GM10847 (cell line): ENCODE data around the gene GIT2.

Source experiments
- POLR2A ChIP-seq: IDR thresholded peaks from 2 replicates; pipeline ENCODE4 v1.6.1; 2011; ENCODE audit not compliant: insufficient read length; ENCODE audit errors: extremely low read depth

The GIT2 gene

DNA sequence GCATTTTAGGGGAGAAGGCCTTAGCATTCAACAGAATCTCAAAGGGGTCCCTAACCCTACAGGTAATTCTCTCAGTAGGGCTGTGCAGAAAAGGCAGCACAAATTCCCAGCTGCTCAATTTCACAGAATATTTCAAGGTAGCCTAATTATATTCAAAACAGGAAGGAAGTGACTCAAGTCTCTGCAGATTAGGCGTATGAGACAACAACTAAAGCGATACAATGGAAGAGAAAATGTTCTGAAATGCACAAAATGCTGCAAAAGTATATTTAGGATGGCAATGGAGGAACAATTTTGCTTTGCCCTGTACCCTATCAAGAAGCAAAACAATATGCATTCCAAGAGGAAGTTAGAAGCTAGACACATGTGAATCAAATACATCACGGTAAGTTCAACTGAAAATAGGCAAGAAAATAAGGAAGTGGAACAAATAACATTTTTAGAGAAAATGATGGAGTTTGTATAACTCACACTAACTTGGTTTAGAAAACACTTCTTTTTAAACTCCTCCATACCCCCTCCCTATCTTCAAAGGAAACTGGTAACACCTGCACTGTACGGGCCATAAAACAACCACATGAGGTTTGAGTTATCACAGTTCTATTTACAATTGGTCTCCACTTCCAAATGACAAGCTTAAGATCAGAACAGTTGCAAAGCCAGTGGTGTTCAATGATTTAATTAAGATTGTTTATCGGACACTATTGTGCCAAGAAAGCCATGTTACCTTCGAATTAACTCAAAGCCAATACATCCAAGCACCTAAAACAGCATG, 1.6 kb downstream of the GIT2 start:
- TF ChIP-seq POLR2A, result no peak

DNA sequence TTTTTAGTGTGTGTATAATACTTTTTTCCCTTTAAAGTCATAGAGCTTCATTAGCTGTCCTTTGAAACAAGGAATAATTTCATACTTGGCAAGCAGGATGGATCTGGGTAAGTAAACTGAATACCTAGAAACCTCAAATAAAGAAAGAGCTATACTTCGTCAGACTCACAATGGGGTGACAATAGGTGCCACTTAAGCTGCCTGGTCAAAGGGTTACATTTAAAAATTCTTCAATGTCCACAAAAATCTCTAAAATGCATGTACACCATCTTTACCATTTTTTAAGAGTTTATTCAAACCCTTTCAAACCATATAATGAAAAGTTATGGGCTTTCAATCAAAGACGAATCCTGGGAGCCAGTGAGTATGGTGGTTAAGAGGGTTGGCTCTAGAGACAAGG, 3.1 kb downstream of the GIT2 start:
- no peak for TF ChIP-seq POLR2A

DNA sequence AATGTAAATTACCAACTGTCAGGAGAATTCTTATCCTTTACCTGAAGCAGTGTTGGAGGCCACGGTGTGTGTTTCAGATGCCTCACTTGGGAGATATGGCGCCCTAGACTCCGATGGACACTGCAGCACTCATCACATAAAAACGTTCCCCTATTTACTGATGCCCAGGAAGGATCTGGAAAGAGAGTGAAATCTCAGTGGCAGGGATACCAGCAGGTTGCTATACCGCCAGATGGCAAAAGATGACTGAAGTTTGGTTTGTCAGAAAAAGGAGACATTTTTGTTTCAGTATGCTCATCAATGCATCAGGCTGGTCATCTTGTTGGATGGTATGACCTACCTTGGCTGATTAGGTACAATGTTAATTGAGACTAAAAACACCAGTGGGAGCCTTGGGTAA, 4.6 kb downstream of the GIT2 start:
- TF ChIP-seq POLR2A, result no peak

DNA sequence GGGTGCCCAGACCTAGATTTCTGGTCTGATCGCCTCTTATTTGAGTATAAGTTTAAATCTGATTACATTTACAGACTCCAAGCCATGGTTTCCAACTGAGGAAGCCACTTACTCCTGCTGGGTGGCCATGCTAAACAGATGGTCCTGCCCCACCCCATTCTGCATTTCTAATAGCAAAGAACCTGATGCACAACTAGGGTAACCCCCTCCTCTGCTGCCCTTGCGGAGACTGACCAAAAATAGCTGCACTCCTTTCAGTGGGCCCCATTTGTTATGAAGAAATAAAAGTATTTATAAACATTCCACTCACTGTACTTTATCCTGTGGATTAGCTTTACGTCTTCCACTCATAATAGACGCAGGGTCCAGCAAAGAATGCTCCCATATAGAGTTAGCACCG, 6.8 kb downstream of the GIT2 start:
- TF ChIP-seq POLR2A, result no peak

DNA sequence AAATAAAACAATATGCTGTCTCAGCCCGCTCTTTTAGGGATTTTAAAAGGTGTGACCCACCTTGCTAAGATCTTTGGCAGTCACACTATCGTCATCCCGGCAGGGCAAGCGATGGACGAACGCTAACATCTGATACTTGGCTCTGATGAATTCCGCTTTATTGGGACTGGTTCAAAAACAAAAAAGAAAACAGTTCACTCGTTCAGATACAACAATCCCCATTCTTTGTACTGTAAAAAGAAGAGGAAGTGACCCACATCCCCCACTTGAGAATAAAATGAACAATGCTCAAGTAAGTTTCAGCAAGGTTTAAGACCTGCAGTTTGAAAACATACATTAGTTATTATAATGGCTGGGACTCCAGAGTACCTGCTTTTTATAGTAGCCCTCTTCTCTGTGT, 7.3 kb downstream of the GIT2 start:
- no peak for TF ChIP-seq POLR2A

DNA sequence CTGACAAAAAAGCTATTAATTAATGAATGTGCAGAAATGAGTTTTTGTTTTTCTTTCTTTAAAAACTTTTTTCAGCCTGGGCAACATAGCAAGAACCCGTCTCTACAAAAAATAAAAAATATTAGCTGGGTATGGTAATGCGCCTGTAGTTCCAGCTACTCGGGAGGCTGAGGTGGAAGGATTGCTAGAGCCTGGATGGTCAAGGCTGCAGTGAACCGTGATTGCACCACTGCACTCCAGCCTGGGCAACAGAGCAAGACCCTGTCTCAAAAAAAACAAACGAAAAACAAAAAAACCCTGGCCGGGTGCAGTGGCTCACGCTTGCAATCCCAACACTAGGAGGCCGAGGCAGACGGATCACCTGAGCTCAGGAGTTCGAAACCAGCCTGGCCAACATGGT, 7.9 kb downstream of the GIT2 start:
- no peak for TF ChIP-seq POLR2A

DNA sequence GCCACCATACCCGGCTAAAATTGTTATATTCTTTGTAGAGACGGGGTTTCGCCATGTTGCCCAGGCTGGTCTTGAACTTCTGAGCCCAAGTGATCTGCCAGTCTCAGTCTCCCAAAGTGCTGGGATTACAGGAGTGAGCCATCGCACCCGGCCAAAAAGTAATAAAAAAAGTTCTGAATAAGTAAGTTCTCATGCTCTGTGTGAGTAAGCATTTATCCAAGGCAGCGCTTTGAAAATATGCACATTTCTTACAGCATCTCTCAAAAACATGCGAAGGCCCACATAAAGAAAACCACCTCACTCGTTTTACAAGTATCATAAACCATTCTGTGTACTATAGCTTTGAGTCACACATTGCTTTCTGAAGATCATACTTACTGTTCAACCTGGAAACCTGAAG, 8.6 kb downstream of the GIT2 start:
- TF ChIP-seq POLR2A, result no peak

DNA sequence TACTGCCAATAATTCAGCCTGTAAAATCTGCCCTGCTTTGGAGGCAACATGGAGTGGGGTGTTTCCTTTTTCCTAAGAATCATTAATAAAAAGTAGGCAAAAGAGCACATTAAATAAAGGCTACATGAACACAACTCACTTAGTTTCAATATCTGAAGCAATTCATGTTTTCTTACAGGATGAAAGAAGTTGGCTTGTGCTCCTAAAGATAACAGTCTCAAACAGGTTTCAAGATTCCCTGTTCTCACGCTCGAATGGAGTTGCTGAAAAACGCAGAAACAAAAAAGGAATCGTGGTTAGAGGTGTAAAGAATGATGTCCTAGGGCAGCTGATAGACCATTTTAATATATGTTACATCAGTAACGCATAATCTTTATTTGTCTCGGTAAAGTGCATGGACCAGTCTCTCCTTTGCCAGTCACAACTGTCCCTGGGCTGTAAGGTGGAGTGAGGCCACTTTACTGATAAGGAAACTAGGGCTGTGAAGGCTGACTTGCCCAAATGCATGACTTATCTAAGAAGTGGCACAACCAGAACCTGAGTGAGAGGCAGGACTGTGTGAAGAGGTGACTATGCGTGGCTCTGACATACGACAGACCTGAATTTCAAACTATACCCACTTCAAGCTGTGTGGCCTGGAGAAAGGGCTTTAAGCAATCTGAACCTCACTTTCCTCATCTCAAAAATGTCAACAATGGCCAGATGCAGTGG, 12.6 kb downstream of the GIT2 start:
- no peak for TF ChIP-seq POLR2A

DNA sequence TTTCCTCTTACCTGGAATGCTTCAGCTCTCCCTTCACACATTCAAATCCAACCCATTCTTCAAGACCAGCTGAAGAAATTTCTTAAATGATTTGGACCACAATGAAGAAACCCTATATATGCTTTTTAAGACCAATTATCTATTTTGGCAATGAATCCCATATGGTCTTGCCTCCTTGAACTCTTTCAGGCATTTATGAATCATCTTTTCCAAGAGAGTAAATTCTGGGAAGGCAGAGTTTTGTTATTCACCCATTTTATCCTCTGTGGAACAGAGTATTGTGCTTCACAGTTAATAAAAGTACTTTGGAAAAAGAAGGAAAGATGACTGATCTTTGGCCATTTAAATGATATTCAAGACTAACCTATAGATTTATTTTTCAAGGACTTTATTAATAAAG, 14.0 kb downstream of the GIT2 start:
- no peak for TF ChIP-seq POLR2A

DNA sequence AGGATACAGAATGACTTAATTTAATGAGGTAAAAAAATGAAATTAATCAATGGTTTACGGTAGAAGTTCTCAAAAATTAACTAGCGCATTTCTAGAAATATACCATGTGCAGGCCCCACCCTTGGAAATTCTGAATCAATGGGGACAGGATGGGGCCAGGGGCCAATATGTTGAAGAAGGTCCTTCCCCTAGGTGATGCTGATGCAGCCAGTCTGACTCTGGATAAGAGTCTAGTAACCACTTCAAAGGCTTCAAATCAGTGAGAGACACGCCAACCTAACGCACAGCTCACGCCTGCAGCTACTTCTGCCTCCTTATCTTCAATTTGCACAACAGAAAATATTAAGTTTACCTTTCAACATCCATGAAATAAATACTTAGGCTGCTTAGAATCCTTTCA, 14.9 kb downstream of the GIT2 start:
- TF ChIP-seq POLR2A, result no peak

DNA sequence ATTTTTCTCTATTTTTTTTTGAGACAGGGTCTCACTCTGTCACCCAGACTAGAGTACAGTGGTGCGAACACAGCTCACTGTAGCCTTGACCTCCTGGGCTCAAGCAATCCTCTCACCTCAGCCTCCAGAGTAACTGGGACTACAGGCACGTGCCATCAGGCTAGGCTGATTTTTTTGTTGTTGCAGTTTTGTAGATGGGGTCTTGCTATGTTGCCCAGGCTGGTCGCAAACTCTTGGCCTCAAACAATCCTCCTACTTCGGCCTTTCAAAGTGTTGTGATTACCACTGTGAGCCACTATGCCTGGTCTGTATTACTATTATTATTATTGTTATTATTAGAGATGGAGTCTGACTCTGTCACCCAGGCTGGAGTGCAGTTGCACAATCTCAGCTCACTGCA, 23.3 kb downstream of the GIT2 start:
- no peak for TF ChIP-seq POLR2A

DNA sequence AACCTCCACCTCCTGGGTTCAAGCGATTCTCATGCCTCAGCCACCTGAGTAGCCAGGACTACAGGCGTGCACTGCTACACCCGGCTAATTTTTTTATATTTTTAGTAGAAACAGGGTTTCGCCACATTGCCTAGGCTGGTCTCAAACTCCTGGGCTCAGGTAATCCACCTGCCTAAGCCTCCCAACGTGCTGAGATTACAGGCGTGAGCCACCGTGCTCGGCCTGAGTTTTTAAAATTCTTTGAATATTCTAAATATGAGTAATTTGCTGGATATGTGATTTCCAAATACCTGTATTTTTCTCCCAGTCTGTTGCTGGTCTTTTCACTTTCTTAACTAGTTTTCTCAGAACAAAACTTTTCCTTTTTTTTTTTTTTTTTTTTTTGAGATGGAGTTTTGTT, 27.4 kb downstream of the GIT2 start:
- TF ChIP-seq POLR2A, result no peak

DNA sequence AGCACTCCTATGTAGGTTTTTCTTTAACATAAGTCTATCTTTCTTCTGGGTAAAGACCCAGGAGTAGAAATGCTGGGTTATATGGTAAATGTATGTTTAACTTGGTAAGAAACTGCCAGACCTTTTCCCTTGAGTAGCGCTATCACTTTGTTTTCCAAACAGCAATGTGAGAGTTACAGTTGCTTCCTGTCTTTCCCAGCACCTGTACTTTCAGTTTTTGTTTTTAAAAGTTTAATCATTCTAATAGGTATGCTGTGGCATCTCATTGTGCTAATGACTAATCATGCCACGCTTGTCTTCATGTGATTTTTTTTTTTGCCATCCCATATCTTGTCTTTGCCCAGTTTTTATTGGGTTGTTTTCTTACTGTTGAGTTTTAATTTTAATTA, 28.1 kb downstream of the GIT2 start:
- TF ChIP-seq POLR2A, result no peak

DNA sequence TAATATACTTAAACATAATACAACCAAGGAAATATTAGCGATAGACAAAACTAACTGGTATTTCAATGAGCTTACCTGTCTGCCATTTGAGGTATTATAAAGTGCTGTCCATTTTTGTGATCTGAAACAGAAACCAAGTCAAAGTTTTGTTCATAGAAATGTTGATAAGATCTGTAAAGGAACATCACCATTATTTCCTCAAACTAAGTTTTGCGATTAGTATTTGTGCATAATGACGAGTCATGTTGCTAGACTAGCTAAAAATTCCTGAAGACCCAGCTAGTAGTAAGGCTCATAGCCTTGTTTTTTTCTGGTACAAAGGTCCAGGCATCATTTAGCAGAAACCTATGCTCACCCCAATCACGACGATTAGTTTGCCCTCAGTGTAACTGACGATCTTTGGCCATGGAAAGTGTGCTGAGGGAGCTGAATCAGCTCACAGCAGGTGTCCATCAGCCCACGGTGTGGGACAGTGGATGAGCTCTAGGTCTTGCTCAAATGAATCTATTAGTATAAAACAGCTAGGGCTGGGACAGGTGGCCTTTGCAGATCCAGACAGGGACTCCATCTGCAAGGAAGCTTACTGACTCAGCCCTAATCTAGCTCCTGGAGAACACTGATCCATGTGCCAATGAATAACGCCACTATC, 28.7 kb downstream of the GIT2 start:
- TF ChIP-seq POLR2A, result no peak

DNA sequence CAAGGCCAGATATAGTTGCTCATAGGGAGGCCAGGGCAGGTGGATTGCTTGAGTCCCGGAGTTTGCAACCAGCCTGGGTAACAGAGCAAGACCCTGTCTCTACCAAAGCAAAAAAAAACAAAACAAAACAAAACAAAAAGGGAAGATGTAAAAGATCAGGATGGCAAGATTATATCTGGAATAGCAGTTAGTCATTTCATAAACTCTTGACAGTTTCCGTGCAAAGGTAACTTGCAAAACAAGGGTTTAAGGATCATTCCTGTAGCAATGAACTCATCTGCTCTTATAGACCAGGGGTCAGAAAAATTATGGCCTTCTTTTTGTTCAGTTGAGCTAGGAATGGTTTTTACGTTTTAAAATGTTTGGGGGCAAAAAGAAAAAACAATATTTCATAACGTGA, 29.6 kb downstream of the GIT2 start:
- TF ChIP-seq POLR2A, result no peak

DNA sequence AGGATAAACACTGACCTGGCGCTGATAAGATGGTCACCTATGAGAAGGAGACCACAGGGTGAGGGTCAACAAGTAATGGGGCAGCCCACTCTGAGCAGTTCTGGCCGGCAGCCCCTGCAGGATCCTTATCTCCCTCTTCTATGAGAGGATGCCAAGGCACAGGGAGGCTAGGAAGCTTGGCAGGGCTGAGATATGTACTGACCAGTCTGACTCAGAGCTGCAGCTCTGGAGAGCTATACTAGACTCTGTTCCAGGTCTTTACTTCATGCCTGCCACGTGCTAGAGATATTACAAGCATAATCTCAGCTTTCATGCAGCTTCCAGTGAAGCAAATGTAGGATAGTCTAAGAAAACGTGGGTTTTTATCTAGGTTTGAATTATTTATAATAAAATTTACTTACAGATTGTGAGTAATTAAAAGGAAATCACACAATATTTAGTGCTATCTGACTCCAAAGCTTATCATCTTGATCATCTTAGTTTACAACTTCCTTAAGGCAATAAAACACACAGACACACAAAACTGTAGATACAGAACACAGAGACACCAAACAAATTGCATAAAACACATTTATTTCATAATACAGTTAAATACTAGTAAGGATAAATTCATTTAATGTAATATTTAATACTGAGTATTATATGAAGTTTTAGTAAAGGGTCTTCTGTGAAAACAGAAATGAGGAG, 32.3 kb downstream of the GIT2 start:
- no peak for TF ChIP-seq POLR2A
